GM12801 (cell line): Measurements from ENCODE around the gene ST6GALNAC2.

Source experiments
- TF ChIP-seq, protein P1 (sequence below): IDR thresholded peaks from one replicate; pipeline ENCODE4 v1.5.1; 2011; ENCODE audit warnings: control low read depth; ENCODE audit not compliant: insufficient read length; ENCODE audit errors: extremely low read depth

Gene ST6GALNAC2

DNA sequence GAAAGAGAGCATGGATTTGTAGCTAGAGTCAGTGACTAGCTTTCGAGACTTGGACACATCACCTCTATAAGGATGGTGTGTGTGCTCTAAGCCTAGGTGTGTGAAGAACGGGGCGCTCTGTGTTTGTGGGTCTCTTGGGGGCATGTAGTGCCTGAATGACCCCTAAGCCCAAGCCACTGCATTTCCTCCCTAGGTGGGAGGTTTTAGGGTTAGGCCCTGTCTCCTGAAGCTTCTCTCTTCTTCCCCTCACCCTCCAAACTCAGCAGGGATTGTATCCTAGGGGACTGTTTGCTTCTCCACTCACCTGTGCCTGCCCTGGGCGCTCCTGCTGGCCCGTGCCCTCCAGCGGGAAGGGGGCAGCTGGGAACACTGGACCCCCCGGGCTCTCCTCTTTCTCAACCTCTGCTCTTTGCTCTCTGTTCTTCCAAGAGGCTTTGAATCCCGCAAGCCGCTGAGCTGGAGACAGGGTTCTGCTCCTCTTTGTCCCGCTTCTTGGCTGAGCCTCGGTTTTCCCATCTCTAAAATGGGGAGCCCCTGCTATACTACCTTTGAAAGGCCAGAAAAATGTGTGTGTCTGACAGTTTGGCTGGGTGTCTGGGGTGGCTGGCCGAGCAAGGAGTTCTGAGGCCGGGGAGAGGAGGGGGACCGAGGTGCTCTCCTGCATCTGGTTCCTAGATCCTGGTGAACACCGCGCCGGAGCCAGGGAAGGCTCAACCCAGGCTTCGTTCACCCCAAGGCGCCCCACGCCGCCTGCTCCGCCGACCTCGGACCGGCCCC is 49.0 kb downstream of the ST6GALNAC2 start:
- TF ChIP-seq, protein P1, sequence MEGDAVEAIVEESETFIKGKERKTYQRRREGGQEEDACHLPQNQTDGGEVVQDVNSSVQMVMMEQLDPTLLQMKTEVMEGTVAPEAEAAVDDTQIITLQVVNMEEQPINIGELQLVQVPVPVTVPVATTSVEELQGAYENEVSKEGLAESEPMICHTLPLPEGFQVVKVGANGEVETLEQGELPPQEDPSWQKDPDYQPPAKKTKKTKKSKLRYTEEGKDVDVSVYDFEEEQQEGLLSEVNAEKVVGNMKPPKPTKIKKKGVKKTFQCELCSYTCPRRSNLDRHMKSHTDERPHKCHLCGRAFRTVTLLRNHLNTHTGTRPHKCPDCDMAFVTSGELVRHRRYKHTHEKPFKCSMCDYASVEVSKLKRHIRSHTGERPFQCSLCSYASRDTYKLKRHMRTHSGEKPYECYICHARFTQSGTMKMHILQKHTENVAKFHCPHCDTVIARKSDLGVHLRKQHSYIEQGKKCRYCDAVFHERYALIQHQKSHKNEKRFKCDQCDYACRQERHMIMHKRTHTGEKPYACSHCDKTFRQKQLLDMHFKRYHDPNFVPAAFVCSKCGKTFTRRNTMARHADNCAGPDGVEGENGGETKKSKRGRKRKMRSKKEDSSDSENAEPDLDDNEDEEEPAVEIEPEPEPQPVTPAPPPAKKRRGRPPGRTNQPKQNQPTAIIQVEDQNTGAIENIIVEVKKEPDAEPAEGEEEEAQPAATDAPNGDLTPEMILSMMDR = no peak

DNA sequence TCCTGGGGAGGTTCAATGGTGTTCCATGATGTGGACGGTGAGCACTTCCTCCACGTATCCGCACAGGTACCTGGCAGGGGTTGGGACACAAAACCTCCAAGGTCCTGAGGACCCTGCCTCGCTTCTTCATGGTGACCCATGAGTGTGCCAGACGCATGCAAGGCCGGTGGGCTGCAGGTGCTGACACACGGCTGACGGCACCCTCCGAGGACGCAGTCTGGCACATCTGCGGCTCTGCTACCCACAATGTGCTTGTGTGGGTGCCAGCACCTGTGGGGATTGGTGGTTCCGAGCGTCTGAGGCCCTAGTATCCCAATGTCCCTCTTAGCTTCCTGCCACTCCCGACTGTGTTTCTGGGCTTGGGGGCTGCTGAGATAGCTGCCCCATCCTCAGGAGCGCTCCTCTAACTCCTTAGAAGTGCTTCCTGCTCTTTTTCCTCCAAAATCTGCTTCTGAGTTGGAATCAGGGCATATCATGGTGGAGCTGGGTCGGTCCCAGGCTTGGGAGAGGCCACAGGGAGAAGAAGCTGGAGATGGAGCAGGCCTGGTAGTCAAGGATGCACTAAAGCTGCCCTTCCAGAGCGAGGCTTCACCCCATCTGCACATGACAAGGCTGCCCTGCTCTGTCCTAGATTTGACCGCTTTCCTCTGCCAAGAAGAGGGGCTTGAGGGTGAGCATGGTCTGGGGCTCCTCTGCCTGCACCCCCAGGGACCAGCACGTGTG is 49.7 kb downstream of the ST6GALNAC2 start:
- TF ChIP-seq, protein P1 = no peak

DNA sequence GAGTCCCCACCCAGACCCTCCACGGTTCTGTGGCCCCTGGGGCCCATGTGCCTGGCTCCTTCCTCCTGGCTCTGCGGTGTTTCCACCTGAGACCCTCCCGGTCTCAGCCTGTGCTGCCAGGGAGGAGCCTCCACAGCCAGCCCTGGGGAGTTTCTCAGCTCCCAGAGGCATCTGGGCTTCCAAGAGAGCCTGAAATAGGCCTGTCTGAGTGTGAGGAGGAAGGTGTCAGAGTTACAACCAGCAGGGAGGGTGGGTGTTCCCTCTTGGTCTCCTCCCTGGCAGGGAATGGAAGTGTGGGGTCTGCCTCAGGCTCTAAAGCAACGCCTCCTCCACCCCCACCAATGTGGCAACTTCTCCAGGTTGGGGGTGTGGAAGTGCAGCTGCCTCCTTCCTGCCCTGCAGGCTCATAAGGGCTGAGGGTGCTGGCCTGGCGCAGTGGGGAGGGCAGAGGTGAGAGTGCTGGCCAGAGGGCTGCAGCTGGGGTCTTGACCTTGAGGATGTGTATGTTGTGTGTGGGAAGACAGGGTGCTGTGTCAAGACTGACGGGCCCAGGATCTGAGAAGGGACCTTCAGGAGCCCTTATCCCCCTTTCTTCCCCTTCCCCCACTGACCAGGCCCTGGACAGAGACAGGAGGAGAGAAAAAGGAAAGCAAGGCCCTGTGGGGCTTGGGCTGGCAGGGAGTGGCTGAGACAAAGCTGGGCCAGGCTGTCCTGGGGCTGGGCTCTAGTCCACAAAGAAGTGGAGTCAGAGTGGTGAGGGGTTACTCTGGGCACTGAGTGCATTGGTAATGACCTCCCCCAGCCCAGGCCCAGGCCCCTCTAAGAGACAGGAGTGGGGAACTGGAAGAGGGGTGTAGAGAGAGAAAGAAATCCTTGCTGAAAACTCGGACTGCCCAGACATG is 50.6 kb downstream of the ST6GALNAC2 start:
- TF ChIP-seq, protein P1 = no peak

- TF ChIP-seq, protein P1 = no peak
These were observed 53.5 kb downstream of the ST6GALNAC2 start for GRCh38 chr17:76532072-76532651.

DNA sequence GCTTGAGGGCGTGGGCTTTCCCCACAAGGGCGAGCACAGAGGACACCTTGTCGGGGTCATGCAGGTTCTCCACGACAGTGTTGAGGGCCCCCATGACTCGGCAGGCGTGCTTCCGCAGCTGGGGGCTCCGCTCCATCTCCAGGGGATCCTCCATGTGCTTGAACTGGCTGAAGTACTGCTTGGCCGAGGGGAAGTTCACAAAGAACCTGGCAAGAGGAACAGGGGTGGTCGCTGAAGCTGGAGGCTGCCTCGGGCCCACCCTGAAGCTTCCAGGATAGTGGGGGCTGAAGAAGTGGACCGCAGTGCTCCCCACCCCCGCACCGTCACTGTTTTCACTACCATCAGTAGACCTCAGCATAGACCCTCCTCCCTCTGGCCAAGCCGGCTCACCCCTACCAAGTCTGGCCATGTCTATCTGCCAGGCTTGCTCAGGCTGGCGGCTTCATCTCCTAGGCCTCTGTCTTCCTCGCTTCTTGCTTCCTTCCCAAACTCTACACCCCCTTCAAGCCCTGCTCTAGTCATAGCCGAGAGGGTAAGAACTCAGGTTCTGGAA is 54.1 kb downstream of the ST6GALNAC2 start:
- TF ChIP-seq, protein P1 = no peak

DNA sequence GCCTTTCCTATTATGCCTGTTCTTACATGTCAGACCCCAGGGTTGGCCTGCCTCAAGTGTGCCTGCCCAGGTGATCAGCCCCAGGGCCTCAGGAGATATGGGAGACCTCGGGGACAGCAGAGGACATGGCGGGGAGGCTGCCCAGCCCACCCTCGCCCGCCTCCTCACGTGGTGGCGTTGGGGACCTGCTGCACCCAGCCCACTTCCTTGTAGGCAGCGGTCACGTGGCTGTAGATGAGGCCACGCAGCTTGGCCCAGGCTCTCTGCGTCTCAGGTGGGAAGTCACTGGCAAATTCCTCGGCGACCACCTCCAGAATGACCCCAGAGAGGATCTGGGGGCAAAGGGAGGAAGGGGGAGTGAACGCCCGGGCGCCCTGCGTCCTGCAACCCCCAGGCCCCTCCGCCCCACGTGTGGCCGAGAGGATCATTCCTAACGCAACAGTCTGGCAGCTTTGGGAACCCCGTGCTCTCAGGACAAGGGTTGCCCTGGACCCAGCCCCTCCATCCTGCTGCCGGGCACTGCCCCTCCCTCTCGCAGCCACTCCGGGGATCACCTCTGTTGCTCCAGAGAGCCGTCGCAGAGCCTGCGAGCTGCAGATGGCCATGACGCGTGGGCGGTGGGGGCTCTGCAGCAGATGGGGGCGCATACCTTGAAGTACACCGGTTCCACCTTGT is 54.7 kb downstream of the ST6GALNAC2 start:
- TF ChIP-seq, protein P1 = no peak
